ENCODE results near the gene RSRC1.
"Not testable (repeated sequence)": the region's sequence is repeated elsewhere in the genome, so short reads cannot be mapped to it uniquely, and the experiment has no call there.

Gene RSRC1

DNA sequence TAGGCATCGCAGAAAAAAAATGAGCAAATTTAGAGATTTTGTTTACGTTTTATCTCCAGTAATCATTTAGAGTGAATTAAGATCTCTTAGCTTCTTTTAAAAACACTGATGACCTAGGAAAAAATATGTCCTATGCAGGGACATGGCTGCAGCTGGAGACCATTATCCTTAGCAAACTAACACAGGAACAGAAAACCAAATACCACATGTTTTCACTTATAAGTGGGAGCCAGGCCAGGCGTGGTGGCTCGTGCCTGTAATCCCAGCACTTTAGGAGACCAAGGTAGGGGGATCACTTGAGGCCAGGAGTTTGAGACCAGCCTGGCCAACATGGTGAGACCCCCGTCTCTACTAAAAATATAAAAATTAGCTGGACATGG is 298.6 kb downstream of the RSRC1 start:
- not testable (repeated sequence) for DNase-seq

GRCh38 chr3:158418035-158418434 is 308.1 kb downstream of the RSRC1 start:
- DNase-seq = no peak

DNA sequence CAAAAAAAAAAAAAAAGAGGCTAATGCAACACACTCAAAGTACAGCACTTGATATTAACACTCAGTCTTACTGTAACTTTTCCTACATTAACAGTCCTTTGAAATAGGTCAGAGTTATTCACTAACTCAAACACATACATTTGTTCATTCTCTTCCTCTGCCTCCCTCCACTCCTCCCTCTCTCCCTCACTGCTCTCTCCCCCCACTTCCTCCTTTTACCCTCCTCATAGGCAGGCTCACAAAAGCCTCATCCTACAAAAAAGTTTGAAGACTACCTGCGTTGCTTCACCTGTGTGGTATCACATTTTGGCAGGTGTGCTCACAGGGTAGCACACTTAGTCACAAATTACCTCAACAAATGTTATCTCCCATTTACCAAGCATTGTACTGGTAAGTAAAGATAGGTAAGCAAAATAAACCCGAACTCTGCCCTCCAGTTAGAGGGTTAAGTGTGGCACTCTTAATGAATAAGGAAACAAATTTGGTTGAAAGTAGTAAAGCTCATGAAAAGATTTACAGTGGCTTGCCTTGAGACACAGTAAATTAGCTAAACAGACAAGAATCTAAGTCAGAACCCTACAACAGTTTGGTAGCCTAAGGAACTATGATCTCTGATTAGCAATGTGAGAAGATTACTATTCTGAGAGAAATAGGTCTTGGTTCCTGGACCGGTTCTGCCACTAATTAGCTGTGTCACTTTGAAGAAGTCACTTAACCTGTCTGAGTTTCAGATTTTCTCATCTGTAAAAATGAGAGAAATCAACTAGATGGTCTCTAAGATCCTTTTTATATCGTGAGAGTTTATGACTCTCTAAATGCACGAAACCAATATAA is 310.1 kb downstream of the RSRC1 start:
- DNase-seq = no peak

- no peak for DNase-seq
Observed at GRCh38 chr3:158420654-158421396, 310.9 kb downstream of the RSRC1 start.

GRCh38 chr3:158430448-158430847 is 320.6 kb downstream of the RSRC1 start:
- DNase-seq = no peak

GRCh38 chr3:158430968-158431367 is 321.1 kb downstream of the RSRC1 start:
- DNase-seq = no peak

DNA sequence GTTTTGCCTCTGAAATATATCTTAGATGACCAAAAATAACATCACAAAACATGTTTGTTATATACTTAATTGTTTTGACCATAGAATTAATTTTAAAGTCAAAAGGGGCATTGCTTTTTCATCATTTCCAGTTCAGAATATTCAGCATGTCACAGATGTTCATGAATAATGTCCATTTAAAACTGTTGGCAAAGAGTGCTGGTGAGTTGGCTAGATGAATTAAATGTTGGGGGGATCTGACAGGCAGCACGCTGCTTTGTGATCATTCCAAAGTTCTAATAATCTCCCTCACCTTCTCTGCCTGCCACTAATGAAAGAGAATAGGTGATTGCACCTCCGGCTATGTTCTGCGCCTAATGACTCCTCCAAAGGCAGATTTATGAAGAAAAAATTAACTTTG is 321.9 kb downstream of the RSRC1 start:
- DNase-seq = no peak

- peak; percentile 1 for DNase-seq
Observed at GRCh38 chr3:158434412-158435038, 324.6 kb downstream of the RSRC1 start.

GRCh38 chr3:158443632-158444031 is 333.7 kb downstream of the RSRC1 start:
- no peak for DNase-seq

- no peak for DNase-seq
Observed at GRCh38 chr3:158447408-158447807, 337.5 kb downstream of the RSRC1 start.

DNA sequence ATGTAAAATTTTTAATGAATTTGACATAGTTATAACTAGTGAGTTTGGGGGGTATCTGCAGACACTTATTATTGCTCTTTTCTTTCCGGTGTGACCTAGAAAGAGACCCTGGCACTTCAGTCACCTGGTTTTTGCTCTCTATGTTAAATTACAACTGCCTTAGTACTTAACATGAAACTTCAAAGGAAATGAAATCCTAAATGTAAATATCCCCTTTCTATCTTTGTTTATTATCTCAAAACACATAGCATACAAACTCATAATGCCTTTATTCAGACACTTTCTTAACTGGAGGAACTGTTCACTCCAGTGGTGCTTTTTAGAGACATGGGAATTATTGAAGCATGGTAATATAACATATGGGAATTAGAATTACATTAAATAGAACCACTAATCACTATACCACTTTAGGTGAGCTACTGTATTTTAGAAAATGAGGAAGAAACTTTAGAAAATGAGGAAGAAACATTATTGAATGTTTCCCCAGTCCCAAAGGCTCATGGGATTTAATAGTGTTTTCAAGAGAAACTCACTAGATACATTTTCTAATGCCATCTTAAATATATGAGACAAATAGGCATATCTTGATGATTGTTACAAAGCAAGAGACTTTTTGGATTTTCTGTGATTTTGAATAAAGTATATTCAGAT is 341.6 kb downstream of the RSRC1 start:
- no peak for DNase-seq

DNA sequence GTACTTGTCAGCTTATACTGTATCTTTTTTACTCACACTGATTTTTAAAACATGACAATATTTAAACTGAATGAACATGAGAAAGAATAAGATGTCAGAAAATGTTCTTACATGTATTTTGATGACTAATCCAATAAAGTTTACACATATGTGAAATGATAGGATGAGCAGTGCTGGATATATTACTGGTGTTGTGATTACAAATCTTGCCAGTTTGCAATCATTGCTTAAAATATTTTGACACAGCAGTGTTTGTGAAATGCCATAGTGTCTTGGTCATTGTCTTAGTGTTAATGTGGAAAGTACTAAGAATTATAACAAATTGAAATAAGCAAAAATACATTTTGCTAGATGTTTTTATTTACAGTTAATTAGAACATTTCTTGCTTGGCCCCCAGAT is 342.4 kb downstream of the RSRC1 start:
- no peak for DNase-seq

- DNase-seq = no peak
Observed at GRCh38 chr3:158453004-158453403, 343.1 kb downstream of the RSRC1 start.

GRCh38 chr3:158453865-158454264 is 344.0 kb downstream of the RSRC1 start:
- no peak for DNase-seq

GRCh38 chr3:158455406-158455805 is 345.5 kb downstream of the RSRC1 start:
- DNase-seq = no peak

DNA sequence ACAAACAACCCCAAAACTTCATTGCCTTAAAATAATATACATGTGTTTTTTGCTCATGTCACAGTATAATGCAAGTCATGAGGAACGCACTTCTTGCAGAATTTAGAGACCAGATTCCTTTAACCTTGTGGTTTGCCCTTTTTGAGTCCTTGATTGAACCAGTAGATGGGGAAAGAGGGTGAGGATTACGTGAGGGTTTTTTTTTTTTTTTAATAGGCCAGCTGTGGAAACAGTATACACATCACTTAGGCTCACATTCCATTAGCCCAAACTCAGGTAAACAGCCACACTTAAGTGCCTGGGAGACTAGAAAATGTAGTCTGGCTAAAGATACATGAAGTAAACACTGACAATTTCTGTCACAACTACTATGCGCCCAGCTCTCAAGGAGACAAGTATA is 346.2 kb downstream of the RSRC1 start:
- no peak for DNase-seq

DNA sequence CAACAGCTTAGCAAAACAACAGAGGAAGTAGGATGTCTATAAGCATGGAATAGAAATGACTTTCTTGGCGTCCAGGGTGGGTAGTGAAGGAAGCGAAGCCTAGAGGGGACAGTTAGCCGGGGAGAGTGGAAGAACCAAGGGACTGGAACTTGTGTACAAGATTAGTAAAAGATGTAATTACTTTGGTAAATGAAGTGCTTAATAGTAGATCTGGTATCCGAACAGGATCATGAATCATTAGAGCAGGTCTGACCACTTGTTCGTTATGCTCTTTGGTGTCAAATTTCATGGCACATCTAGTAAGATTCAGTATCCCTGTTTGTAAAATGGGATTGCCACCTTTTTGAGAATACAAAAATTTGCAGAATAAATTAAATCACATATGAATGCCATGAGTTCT is 348.6 kb downstream of the RSRC1 start:
- DNase-seq = no peak

DNA sequence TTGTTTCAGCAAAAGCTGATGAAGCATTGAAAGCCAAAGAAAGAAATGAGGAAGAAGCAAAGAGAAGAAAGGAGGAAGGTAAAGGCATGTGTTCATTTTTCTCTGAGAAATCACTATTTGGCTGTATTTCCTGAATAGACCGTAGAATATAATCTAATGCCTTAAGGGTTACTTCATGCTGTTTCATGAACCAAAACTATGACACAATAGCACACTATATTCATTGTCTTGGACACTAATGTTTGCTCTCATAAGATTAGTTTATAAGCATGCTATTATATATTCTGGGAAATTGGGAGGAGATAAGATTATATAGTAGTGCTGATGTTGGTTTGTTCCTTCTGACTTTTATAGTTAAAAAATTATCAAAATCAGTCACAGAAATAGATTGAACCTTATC is 351.0 kb downstream of the RSRC1 start:
- DNase-seq = no peak

DNA sequence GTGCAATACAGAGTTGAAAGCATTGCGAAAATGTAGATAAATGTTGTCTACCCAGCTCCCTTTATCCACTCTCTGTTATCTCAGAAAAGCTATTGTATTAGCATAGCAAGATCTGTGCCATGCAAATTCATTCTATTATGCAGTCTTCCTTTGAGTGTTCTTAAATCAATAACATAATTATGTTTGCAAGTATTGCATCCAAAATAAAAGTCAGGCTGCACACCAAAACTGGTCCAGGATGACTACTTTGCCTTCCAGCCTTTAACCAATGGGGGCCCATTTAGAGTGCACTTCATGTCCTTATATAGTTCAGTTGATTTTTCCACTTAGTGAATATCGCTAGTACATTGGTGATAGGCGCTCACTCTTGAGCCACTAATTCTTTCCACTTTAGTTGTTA is 353.7 kb downstream of the RSRC1 start:
- no peak for DNase-seq

- no peak for DNase-seq
Observed at GRCh38 chr3:158465074-158465473, 355.2 kb downstream of the RSRC1 start.

DNA sequence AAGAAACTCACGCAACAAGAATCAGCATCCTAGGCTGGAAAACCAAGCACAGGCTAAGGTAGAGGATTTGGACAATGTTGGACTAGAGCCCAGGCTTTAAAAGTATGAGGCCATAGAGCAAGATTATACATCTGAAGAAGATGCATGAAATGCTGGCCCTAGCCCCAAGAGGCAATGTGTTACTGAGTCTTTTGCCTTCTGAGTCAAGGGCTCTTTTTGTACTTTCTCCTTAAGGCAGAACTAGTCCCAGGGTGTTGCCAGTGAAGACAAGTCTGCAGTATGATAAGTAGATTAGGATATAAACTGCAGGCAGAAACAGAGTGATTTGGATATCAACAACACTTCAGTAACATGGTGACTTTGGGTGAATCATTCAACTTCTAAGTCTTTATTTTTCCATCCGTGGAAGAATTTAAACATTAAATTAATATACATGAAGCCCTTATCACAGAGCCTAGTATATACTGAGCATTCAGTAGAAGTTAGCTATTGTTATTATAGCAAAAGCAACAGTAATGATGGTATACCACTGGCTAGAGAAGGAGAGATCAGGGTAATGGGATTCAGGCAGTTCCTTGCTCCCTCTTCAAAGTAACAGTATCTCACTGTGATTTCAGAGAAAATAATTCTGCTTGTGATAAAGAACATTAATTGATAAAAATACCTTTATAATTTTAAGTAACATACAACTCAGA is 361.2 kb downstream of the RSRC1 start:
- no peak for DNase-seq

DNA sequence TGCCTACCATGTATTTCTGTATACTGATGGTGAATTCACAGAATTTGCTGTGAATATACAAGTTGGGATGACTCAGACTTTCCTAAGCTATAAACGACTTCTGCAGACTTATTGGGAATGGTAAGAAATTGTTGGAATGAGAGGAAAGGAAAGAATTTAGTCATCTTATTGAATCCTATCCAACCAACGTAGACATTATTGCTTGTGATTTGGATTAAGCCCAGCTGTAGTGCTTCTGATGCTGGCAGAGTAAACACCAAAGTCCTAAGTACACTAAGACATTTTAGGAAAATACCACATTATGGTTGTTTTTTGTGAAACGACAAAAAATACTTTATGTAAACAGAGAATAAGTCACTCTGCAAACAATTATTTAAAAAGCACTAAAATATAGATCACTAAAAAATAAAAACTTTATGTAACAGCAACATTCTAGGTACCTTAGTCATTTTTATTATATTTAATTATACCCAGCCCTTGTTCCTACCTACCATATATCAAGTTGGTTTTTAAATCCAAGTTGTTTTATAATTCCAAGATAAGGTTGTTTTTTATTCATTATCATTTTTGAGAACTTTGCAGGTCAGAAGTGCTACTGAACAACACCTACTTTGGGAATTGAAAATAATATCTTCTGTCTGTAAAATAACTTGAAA is 361.9 kb downstream of the RSRC1 start:
- no peak for DNase-seq

Measured in CD4-positive, alpha-beta T cell treated with Interferon gamma for 1 hour (primary cell).